ENCODE measurements around the gene RAF1.

RAF1 gene

GRCh38 chr3:12569836-12570235 lies 94.1 kb downstream of the RAF1 start:
- Histone ChIP-seq H3K27me3 (ENCODE audit: low read length) (no peaks in the 10 kb centered on the region), H3K79me2 (ENCODE audit: insufficient read depth, low read length) (peaks cover 40% of the 10 kb centered on the region), H3K36me3 (ENCODE audit: low read length) (peaks cover 5% of the 10 kb centered on the region; the same call in 1 of the 2 replicates), H2AFZ (ENCODE audit: low read depth, low read length, severe bottlenecking) (no peak overlapping the region), H4K20me1 (ENCODE audit: low read depth, low read length) (no peaks in the 10 kb centered on the region), H3K9me2 (replicated peaks; ENCODE audit: insufficient read depth, low read length) (no peaks in the 10 kb centered on the region), H3K9me3 (ENCODE audit: insufficient read depth, low read length) (no peaks in the 10 kb centered on the region), H3K4me3 (ENCODE audit: insufficient read depth, low read length, poor library complexity, severe bottlenecking) (no peak overlapping the region), H3K4me2 (ENCODE audit: low read depth, low read length, poor library complexity, severe bottlenecking) (no peak overlapping the region), H3K9ac (ENCODE audit: low read length) (no peak overlapping the region), H3F3A (ENCODE audit: insufficient read depth) (no peaks in the 10 kb centered on the region), H3K27ac (ENCODE audit: low read depth, low read length) (no peak overlapping the region)
- TF ChIP-seq CTCF (IDR thresholded peaks at IDR 0.05; ENCODE audit: insufficient read depth, low read length, poor library complexity, severe bottlenecking), result no peak
- no peak for TF ChIP-seq EZH2phosphoT487 (conservative IDR thresholded peaks at IDR 0.05; ENCODE audit: low read length)

- Histone ChIP-seq H3K27me3 (ENCODE audit: low read length) (no peaks in the 10 kb centered on the region), H3K27ac (ENCODE audit: low read depth, low read length) (no peak overlapping the region), H3K9ac (ENCODE audit: low read length) (no peak overlapping the region), H2AFZ (ENCODE audit: low read depth, low read length, severe bottlenecking) (no peak overlapping the region), H3K79me2 (ENCODE audit: insufficient read depth, low read length) (peaks cover 51% of the 10 kb centered on the region), H3K4me3 (ENCODE audit: insufficient read depth, low read length, poor library complexity, severe bottlenecking) (no peak overlapping the region), H3K9me2 (replicated peaks; ENCODE audit: insufficient read depth, low read length) (no peaks in the 10 kb centered on the region), H3K9me3 (ENCODE audit: insufficient read depth, low read length) (no peaks in the 10 kb centered on the region), H3K4me2 (ENCODE audit: low read depth, low read length, poor library complexity, severe bottlenecking) (no peak overlapping the region), H3K36me3 (ENCODE audit: low read length) (peaks cover 5% of the 10 kb centered on the region; the same call in 1 of the 2 replicates), H4K20me1 (ENCODE audit: low read depth, low read length) (no peaks in the 10 kb centered on the region), H3F3A (ENCODE audit: insufficient read depth) (no peaks in the 10 kb centered on the region)
- no peak for TF ChIP-seq EZH2phosphoT487 (conservative IDR thresholded peaks at IDR 0.05; ENCODE audit: low read length)
- no peak for TF ChIP-seq CTCF (IDR thresholded peaks at IDR 0.05; ENCODE audit: insufficient read depth, low read length, poor library complexity, severe bottlenecking)
Observed at GRCh38 chr3:12568747-12569146, 95.2 kb downstream of the RAF1 start.

- Histone ChIP-seq H3K36me3 (ENCODE audit: low read length) (peaks cover 5% of the 10 kb centered on the region; the same call in 1 of the 2 replicates), H2AFZ (ENCODE audit: low read depth, low read length, severe bottlenecking) (no peak overlapping the region), H3K9ac (ENCODE audit: low read length) (no peak overlapping the region), H3K9me2 (replicated peaks; ENCODE audit: insufficient read depth, low read length) (no peaks in the 10 kb centered on the region), H3K9me3 (ENCODE audit: insufficient read depth, low read length) (no peaks in the 10 kb centered on the region), H3K4me2 (ENCODE audit: low read depth, low read length, poor library complexity, severe bottlenecking) (no peak overlapping the region), H3F3A (ENCODE audit: insufficient read depth) (no peaks in the 10 kb centered on the region), H4K20me1 (ENCODE audit: low read depth, low read length) (no peaks in the 10 kb centered on the region), H3K27ac (ENCODE audit: low read depth, low read length) (no peak overlapping the region), H3K27me3 (ENCODE audit: low read length) (no peaks in the 10 kb centered on the region), H3K79me2 (ENCODE audit: insufficient read depth, low read length) (peaks cover 66% of the 10 kb centered on the region), H3K4me3 (ENCODE audit: insufficient read depth, low read length, poor library complexity, severe bottlenecking) (no peak overlapping the region)
- TF ChIP-seq CTCF (IDR thresholded peaks at IDR 0.05; ENCODE audit: insufficient read depth, low read length, poor library complexity, severe bottlenecking), result no peak
- no peak for TF ChIP-seq EZH2phosphoT487 (conservative IDR thresholded peaks at IDR 0.05; ENCODE audit: low read length)
Observed at GRCh38 chr3:12566976-12567375, 96.9 kb downstream of the RAF1 start.

Measured in SU-DHL-6 (cell line).